ENCODE results near the gene PDCD1. TPM values are rescaled to one million over a fixed set of nuclear protein-coding genes. Genes with fewer than 3 reads are reported as not detected.
"Not testable (repeated sequence)": the region's sequence is repeated elsewhere in the genome, so short reads cannot be mapped to it uniquely, and the experiment has no call there.

Gene PDCD1
- total RNA-seq, 1 donor from 2014 or later = 83.3 TPM

- Mint-ChIP-seq H3K36me3 (ENCODE audit: low read depth) (peaks cover 15% of the 10 kb centered on the region), H3K4me1 (peaks cover 38% of the 10 kb centered on the region), H3K9me3 (peaks cover 6% of the 10 kb centered on the region), H3K27me3 (peaks cover 16% of the 10 kb centered on the region), H3K4me3 (no peak overlapping the region), H3K27ac (no peak overlapping the region)
- no peak for DNase-seq
- intact Hi-C loops (cut with micrococcal nuclease) = no loop called here
Measured at GRCh38 chr2:241842067-241842415, 16.7 kb downstream of the PDCD1 start.

GRCh38 chr2:241841181-241842066, 17.3 kb downstream of the PDCD1 start:
- peaks cover 35% of the 10 kb centered on the region for H3K4me1 Mint-ChIP-seq
- no peak for DNase-seq
- H3K36me3 Mint-ChIP-seq (ENCODE audit: low read depth) = peaks cover 13% of the 10 kb centered on the region
- H3K27ac Mint-ChIP-seq = no peak overlapping the region
- H3K4me3 Mint-ChIP-seq = no peak overlapping the region
- intact Hi-C loops (cut with micrococcal nuclease) = no loop called here
- H3K27me3 Mint-ChIP-seq = peaks cover 21% of the 10 kb centered on the region
- peaks cover 6% of the 10 kb centered on the region for H3K9me3 Mint-ChIP-seq

- Mint-ChIP-seq H3K4me1 (peaks cover 14% of the 10 kb centered on the region), H3K4me3 (no peak overlapping the region), H3K36me3 (ENCODE audit: low read depth) (no peaks in the 10 kb centered on the region), H3K9me3 (peaks cover 6% of the 10 kb centered on the region), H3K27me3 (peaks cover 46% of the 10 kb centered on the region), H3K27ac (no peak overlapping the region)
- intact Hi-C loops (cut with micrococcal nuclease) = no loop called here
- DNase-seq = no peak
Measured at GRCh38 chr2:241837197-241837965, 21.3 kb downstream of the PDCD1 start.

- Mint-ChIP-seq H3K27ac (no peak overlapping the region), H3K4me3 (no peak overlapping the region), H3K9me3 (peaks cover 6% of the 10 kb centered on the region), H3K4me1 (peaks cover 14% of the 10 kb centered on the region), H3K27me3 (peaks cover 53% of the 10 kb centered on the region), H3K36me3 (ENCODE audit: low read depth) (no peaks in the 10 kb centered on the region)
- DNase-seq = no peak
- intact Hi-C loops (cut with micrococcal nuclease) = no loop called here
Measured at GRCh38 chr2:241836292-241836691, 22.4 kb downstream of the PDCD1 start.

GRCh38 chr2:241835611-241836010, 23.1 kb downstream of the PDCD1 start:
- H3K9me3 Mint-ChIP-seq = peaks cover 6% of the 10 kb centered on the region
- H3K36me3 Mint-ChIP-seq (ENCODE audit: low read depth) = no peaks in the 10 kb centered on the region
- peaks cover 56% of the 10 kb centered on the region for H3K27me3 Mint-ChIP-seq
- H3K27ac Mint-ChIP-seq = no peak overlapping the region
- DNase-seq = no peak
- H3K4me1 Mint-ChIP-seq = peaks cover 14% of the 10 kb centered on the region
- H3K4me3 Mint-ChIP-seq = no peak overlapping the region
- intact Hi-C loops (cut with micrococcal nuclease) = no loop called here

GRCh38 chr2:241834527-241835210, 24.0 kb downstream of the PDCD1 start:
- no peak overlapping the region for H3K4me3 Mint-ChIP-seq
- H3K4me1 Mint-ChIP-seq = peaks cover 12% of the 10 kb centered on the region
- no peak overlapping the region for H3K27ac Mint-ChIP-seq
- DNase-seq = no peak
- peaks cover 62% of the 10 kb centered on the region for H3K27me3 Mint-ChIP-seq
- no peaks in the 10 kb centered on the region for H3K36me3 Mint-ChIP-seq (ENCODE audit: low read depth)
- H3K9me3 Mint-ChIP-seq = peaks cover 6% of the 10 kb centered on the region
- intact Hi-C loops (cut with micrococcal nuclease) = no loop called here

- intact Hi-C loops (cut with micrococcal nuclease); H3K4me3 Mint-ChIP-seq; H3K9me3 Mint-ChIP-seq; DNase-seq; H3K36me3 Mint-ChIP-seq (ENCODE audit: low read depth); H3K27ac Mint-ChIP-seq: not testable (repeated sequence)
- H3K27me3 Mint-ChIP-seq = peaks cover 59% of the 10 kb centered on the region
- H3K4me1 Mint-ChIP-seq = peaks cover 12% of the 10 kb centered on the region
Measured at GRCh38 chr2:241833756-241834526, 24.8 kb downstream of the PDCD1 start.

GRCh38 chr2:241833101-241833663, 25.5 kb downstream of the PDCD1 start:
- Mint-ChIP-seq H3K27me3 (peaks cover 54% of the 10 kb centered on the region), H3K36me3 (ENCODE audit: low read depth) (no peaks in the 10 kb centered on the region), H3K9me3 (peaks cover 8% of the 10 kb centered on the region), H3K4me3 (no peak overlapping the region), H3K4me1 (peaks cover 10% of the 10 kb centered on the region), H3K27ac (no peak overlapping the region)
- intact Hi-C loops (cut with micrococcal nuclease) = no loop called here
- DNase-seq = no peak

GRCh38 chr2:241827394-241827793, 31.3 kb downstream of the PDCD1 start:
- peaks cover 18% of the 10 kb centered on the region for H3K27me3 Mint-ChIP-seq
- H3K4me1 Mint-ChIP-seq = no peaks in the 10 kb centered on the region
- H3K4me3 Mint-ChIP-seq = no peak overlapping the region
- peaks cover 33% of the 10 kb centered on the region for H3K9me3 Mint-ChIP-seq
- DNase-seq = no peak
- intact Hi-C loops (cut with micrococcal nuclease) = no loop called here
- no peak overlapping the region for H3K27ac Mint-ChIP-seq
- no peaks in the 10 kb centered on the region for H3K36me3 Mint-ChIP-seq (ENCODE audit: low read depth)

GRCh38 chr2:241823531-241824437, 34.9 kb downstream of the PDCD1 start:
- H3K36me3 Mint-ChIP-seq (ENCODE audit: low read depth); H3K4me1 Mint-ChIP-seq; intact Hi-C loops (cut with micrococcal nuclease); DNase-seq; H3K4me3 Mint-ChIP-seq; H3K27me3 Mint-ChIP-seq: not testable (repeated sequence)
- peak overlapping the region; percentile 57 for H3K27ac Mint-ChIP-seq
- peaks cover 33% of the 10 kb centered on the region for H3K9me3 Mint-ChIP-seq

- Mint-ChIP-seq H3K4me1 (peaks cover 5% of the 10 kb centered on the region), H3K9me3 (peaks cover 26% of the 10 kb centered on the region), H3K27me3 (peaks cover 2% of the 10 kb centered on the region), H3K36me3 (ENCODE audit: low read depth) (no peaks in the 10 kb centered on the region), H3K27ac (no peak overlapping the region), H3K4me3 (no peak overlapping the region)
- no peak for DNase-seq
- intact Hi-C loops (cut with micrococcal nuclease) = no loop called here
Measured at GRCh38 chr2:241822264-241822623, 36.5 kb downstream of the PDCD1 start.

- no peak overlapping the region for H3K4me3 Mint-ChIP-seq
- peaks cover 5% of the 10 kb centered on the region for H3K4me1 Mint-ChIP-seq
- DNase-seq = no peak
- no peaks in the 10 kb centered on the region for H3K36me3 Mint-ChIP-seq (ENCODE audit: low read depth)
- peak overlapping the region; percentile 53 for H3K27ac Mint-ChIP-seq
- peaks cover 20% of the 10 kb centered on the region for H3K9me3 Mint-ChIP-seq
- H3K27me3 Mint-ChIP-seq = peaks cover 2% of the 10 kb centered on the region
- intact Hi-C loops (cut with micrococcal nuclease) = no loop called here
Measured at GRCh38 chr2:241821460-241822263, 37.0 kb downstream of the PDCD1 start.

All from activated CD4-positive, alpha-beta T cell treated with anti-CD3 and anti-CD28 coated beads, Interleukin-2, amount 10 ng/mL, durations not matched to agents 24 days and 14 days (primary cell).